ENCODE measurements around the gene LMAN2. TPM values are rescaled to one million over a fixed set of nuclear protein-coding genes. Genes with fewer than 3 reads are reported as not detected.

Gene LMAN2
- total RNA-seq, 1 donor from 2014 or later = 75.6 TPM

GRCh38 chr5:177332031-177332895 lies 19.2 kb downstream of the LMAN2 start:
- TF ChIP-seq, protein P1, sequence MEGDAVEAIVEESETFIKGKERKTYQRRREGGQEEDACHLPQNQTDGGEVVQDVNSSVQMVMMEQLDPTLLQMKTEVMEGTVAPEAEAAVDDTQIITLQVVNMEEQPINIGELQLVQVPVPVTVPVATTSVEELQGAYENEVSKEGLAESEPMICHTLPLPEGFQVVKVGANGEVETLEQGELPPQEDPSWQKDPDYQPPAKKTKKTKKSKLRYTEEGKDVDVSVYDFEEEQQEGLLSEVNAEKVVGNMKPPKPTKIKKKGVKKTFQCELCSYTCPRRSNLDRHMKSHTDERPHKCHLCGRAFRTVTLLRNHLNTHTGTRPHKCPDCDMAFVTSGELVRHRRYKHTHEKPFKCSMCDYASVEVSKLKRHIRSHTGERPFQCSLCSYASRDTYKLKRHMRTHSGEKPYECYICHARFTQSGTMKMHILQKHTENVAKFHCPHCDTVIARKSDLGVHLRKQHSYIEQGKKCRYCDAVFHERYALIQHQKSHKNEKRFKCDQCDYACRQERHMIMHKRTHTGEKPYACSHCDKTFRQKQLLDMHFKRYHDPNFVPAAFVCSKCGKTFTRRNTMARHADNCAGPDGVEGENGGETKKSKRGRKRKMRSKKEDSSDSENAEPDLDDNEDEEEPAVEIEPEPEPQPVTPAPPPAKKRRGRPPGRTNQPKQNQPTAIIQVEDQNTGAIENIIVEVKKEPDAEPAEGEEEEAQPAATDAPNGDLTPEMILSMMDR (IDR thresholded peaks at IDR 0.05; ENCODE audit: partially characterized antibody, unreplicated experiment) = no peak
- DNase-seq = no peak
- peaks cover 22% of the 10 kb centered on the region for H3K4me1 Mint-ChIP-seq (ENCODE audit: low read depth, unreplicated experiment)
- peaks cover 7% of the 10 kb centered on the region for H3K9me3 Mint-ChIP-seq (ENCODE audit: unreplicated experiment)
- peaks cover 5% of the 10 kb centered on the region for H3K36me3 Mint-ChIP-seq (ENCODE audit: unreplicated experiment)
- H3K4me3 Mint-ChIP-seq (ENCODE audit: unreplicated experiment) = peak overlapping the region; percentile 46
- H3K27me3 Mint-ChIP-seq (ENCODE audit: unreplicated experiment) = peaks cover 12% of the 10 kb centered on the region
- H3K27ac Mint-ChIP-seq (ENCODE audit: unreplicated experiment) = peak overlapping the region; percentile 83

DNA sequence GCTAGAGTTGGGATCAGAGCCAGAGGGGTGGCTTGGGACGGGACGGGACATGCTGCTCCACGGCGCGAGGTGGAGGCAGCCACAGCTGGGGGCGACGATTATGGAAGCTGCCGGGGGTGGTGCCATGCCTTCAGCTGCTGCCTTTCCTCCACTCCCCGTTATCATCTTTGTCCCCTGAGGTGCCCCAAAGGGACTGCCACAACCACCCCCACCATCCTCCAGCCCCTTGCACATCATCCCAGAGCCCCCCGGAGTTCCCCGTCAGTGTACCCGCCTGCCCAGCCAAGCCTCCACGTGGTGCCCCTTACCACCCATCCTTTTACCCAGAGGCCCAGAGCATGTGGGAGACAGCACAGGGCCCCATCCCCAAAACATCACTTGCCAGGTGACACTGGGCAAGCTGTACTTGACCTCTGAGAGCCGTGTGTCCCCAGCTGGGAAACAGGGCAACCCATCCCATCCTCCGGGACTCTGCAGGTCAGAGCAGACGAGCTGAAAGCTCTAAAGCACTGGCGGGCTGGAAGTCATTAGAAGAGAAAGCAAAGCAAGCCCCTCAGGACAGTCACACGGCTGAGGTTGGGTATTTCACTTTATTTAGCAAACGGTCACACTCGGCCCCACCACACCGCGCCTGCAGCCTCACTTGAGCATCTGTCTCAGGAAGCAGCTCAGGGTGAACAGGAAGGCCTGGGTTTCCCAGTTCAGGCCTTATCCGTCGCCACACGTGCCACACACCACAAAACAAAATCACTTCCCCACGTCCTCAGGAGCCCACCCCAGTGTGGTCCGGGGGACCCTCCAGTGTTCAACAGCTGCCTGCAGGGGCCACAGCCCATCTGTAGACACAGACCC lies 20.3 kb downstream of the LMAN2 start:
- no peak for DNase-seq
- peaks cover 22% of the 10 kb centered on the region for H3K4me1 Mint-ChIP-seq (ENCODE audit: low read depth, unreplicated experiment)
- peaks cover 4% of the 10 kb centered on the region for H3K9me3 Mint-ChIP-seq (ENCODE audit: unreplicated experiment)
- peak overlapping the region; percentile 83 for H3K27ac Mint-ChIP-seq (ENCODE audit: unreplicated experiment)
- peaks cover 11% of the 10 kb centered on the region for H3K27me3 Mint-ChIP-seq (ENCODE audit: unreplicated experiment)
- peak overlapping the region; percentile 38 for H3K4me3 Mint-ChIP-seq (ENCODE audit: unreplicated experiment)
- TF ChIP-seq, protein P1 (IDR thresholded peaks at IDR 0.05; ENCODE audit: partially characterized antibody, unreplicated experiment) = no peak
- H3K36me3 Mint-ChIP-seq (ENCODE audit: unreplicated experiment) = peaks cover under 1% of the 10 kb centered on the region

DNA sequence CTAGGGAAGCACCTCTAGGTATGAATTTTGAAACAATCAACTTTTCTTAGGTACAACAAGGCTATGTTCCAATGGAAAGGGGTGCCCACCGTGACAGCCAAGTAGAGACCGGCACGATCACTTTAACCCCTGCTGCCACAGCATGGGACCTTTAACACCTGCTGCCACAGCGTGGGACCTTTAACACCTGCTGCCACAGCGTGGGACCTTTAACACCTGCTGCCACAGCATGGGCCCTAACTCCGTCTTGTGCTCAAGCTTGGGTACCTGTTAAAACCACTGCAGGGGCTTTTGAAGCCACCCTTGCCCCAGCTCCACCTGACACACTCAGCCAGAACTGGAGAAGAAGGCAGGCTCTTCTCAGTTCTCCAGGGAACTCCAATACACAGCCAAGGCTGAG lies 21.6 kb downstream of the LMAN2 start:
- TF ChIP-seq, protein P1 (IDR thresholded peaks at IDR 0.05; ENCODE audit: partially characterized antibody, unreplicated experiment) = no peak
- DNase-seq = no peak
- no peak overlapping the region for H3K27ac Mint-ChIP-seq (ENCODE audit: unreplicated experiment)
- H3K4me3 Mint-ChIP-seq (ENCODE audit: unreplicated experiment) = no peak overlapping the region
- no peaks in the 10 kb centered on the region for H3K36me3 Mint-ChIP-seq (ENCODE audit: unreplicated experiment)
- H3K4me1 Mint-ChIP-seq (ENCODE audit: low read depth, unreplicated experiment) = peaks cover 22% of the 10 kb centered on the region
- peaks cover 8% of the 10 kb centered on the region for H3K27me3 Mint-ChIP-seq (ENCODE audit: unreplicated experiment)
- peaks cover 5% of the 10 kb centered on the region for H3K9me3 Mint-ChIP-seq (ENCODE audit: unreplicated experiment)

- no peaks in the 10 kb centered on the region for H3K36me3 Mint-ChIP-seq (ENCODE audit: unreplicated experiment)
- no peak for DNase-seq
- H3K4me1 Mint-ChIP-seq (ENCODE audit: low read depth, unreplicated experiment) = peaks cover 19% of the 10 kb centered on the region
- peaks cover 1% of the 10 kb centered on the region for H3K9me3 Mint-ChIP-seq (ENCODE audit: unreplicated experiment)
- peaks cover 8% of the 10 kb centered on the region for H3K27me3 Mint-ChIP-seq (ENCODE audit: unreplicated experiment)
- no peak overlapping the region for H3K4me3 Mint-ChIP-seq (ENCODE audit: unreplicated experiment)
- H3K27ac Mint-ChIP-seq (ENCODE audit: unreplicated experiment) = no peak overlapping the region
- TF ChIP-seq, protein P1 (IDR thresholded peaks at IDR 0.05; ENCODE audit: partially characterized antibody, unreplicated experiment) = no peak
These were observed 22.8 kb downstream of the LMAN2 start for GRCh38 chr5:177328545-177329231.
